ENCODE measurements around the gene MICU2.
A peak's percentile ranks its signal among the peaks of the same experiment; 100 is the strongest.

The MICU2 gene

GRCh38 chr13:21603531-21604448 lies at the start of gene MICU2:
Gene MICU2 (minus strand): TSS chr13:21604170. CDS start chr13:21604148, 22 bp downstream.
- Mint-ChIP-seq H3K4me3 (peak within 1 kb of the TSS; percentile 89), H3K4me1 (peaks cover 23% of the 10 kb centered on the region), H3K27ac (peak within 1 kb of the TSS; percentile 94), H3K36me3 (peaks cover 10% of the 10 kb centered on the region), H3K9me3 (no peaks in the 10 kb centered on the region), H3K27me3 (peaks cover 1% of the 10 kb centered on the region)
- DNase-seq (ENCODE audit: low spot score in 2 of 2): peak; percentile 94
- peak; percentile 88 for ATAC-seq (ENCODE audit: low read depth)

GRCh38 chr13:21641629-21642028 lies 37.7 kb upstream of the MICU2 start:
- DNase-seq (ENCODE audit: low spot score in 2 of 2) (no peak), ATAC-seq (ENCODE audit: low read depth) (no peak)
- Mint-ChIP-seq H3K4me3 (no peak overlapping the region), H3K27ac (no peak overlapping the region), H3K36me3 (peaks cover 1% of the 10 kb centered on the region), H3K9me3 (no peaks in the 10 kb centered on the region), H3K27me3 (peaks cover 7% of the 10 kb centered on the region), H3K4me1 (peaks cover 8% of the 10 kb centered on the region)

- DNase-seq (ENCODE audit: low spot score in 2 of 2): no peak
- Mint-ChIP-seq H3K36me3 (peaks cover 1% of the 10 kb centered on the region), H3K4me1 (peaks cover 8% of the 10 kb centered on the region), H3K27me3 (peaks cover 3% of the 10 kb centered on the region), H3K9me3 (no peaks in the 10 kb centered on the region), H3K27ac (no peak overlapping the region), H3K4me3 (no peak overlapping the region)
- ATAC-seq (ENCODE audit: low read depth): no peak
These were observed 35.6 kb upstream of the MICU2 start for GRCh38 chr13:21639561-21639960.

GRCh38 chr13:21638319-21639282 lies 34.6 kb upstream of the MICU2 start:
- Mint-ChIP-seq H3K4me3 (no peak overlapping the region), H3K36me3 (peaks cover 1% of the 10 kb centered on the region), H3K9me3 (no peaks in the 10 kb centered on the region), H3K4me1 (peaks cover 8% of the 10 kb centered on the region), H3K27ac (no peak overlapping the region), H3K27me3 (peaks cover 3% of the 10 kb centered on the region)
- DNase-seq (ENCODE audit: low spot score in 2 of 2) (peak; percentile 35 to 49), ATAC-seq (ENCODE audit: low read depth) (no peak)

- Mint-ChIP-seq H3K4me3 (peak overlapping the region; percentile 9), H3K27me3 (peaks cover 3% of the 10 kb centered on the region), H3K36me3 (no peaks in the 10 kb centered on the region), H3K4me1 (peaks cover 8% of the 10 kb centered on the region), H3K9me3 (no peaks in the 10 kb centered on the region), H3K27ac (no peak overlapping the region)
- ATAC-seq (ENCODE audit: low read depth): peak; percentile 38
- no peak for DNase-seq (ENCODE audit: low spot score in 2 of 2)
These were observed 33.3 kb upstream of the MICU2 start for GRCh38 chr13:21637296-21637695.

- H3K27ac Mint-ChIP-seq: no peak overlapping the region
- DNase-seq (ENCODE audit: low spot score in 2 of 2): no peak
- no peaks in the 10 kb centered on the region for H3K36me3 Mint-ChIP-seq
- no peak for ATAC-seq (ENCODE audit: low read depth)
- H3K27me3 Mint-ChIP-seq: peaks cover 3% of the 10 kb centered on the region
- no peak overlapping the region for H3K4me3 Mint-ChIP-seq
- peaks cover 3% of the 10 kb centered on the region for H3K9me3 Mint-ChIP-seq
- peaks cover 8% of the 10 kb centered on the region for H3K4me1 Mint-ChIP-seq
These were observed 32.7 kb upstream of the MICU2 start for GRCh38 chr13:21636656-21637055.

- peaks cover 4% of the 10 kb centered on the region for H3K27me3 Mint-ChIP-seq
- no peaks in the 10 kb centered on the region for H3K4me1 Mint-ChIP-seq
- DNase-seq (ENCODE audit: low spot score in 2 of 2) (no peak), ATAC-seq (ENCODE audit: low read depth) (no peak)
- no peak overlapping the region for H3K4me3 Mint-ChIP-seq
- peaks cover 10% of the 10 kb centered on the region for H3K9me3 Mint-ChIP-seq
- peaks cover 2% of the 10 kb centered on the region for H3K36me3 Mint-ChIP-seq
- H3K27ac Mint-ChIP-seq: no peak overlapping the region
These were observed 28.2 kb upstream of the MICU2 start for GRCh38 chr13:21632196-21632595.

- Mint-ChIP-seq H3K9me3 (no peaks in the 10 kb centered on the region), H3K27me3 (peaks cover 10% of the 10 kb centered on the region), H3K4me3 (no peak overlapping the region), H3K36me3 (no peaks in the 10 kb centered on the region), H3K27ac (no peak overlapping the region), H3K4me1 (peaks cover 3% of the 10 kb centered on the region)
- ATAC-seq (ENCODE audit: low read depth) (peak; percentile 59), DNase-seq (ENCODE audit: low spot score in 2 of 2) (no peak)
These were observed 21.4 kb upstream of the MICU2 start for GRCh38 chr13:21625366-21625765.

GRCh38 chr13:21620861-21621260 lies 16.9 kb upstream of the MICU2 start:
- H3K9me3 Mint-ChIP-seq: no peaks in the 10 kb centered on the region
- peaks cover 13% of the 10 kb centered on the region for H3K27me3 Mint-ChIP-seq
- H3K4me1 Mint-ChIP-seq: peaks cover 10% of the 10 kb centered on the region
- no peaks in the 10 kb centered on the region for H3K36me3 Mint-ChIP-seq
- ATAC-seq (ENCODE audit: low read depth) (no peak), DNase-seq (ENCODE audit: low spot score in 2 of 2) (no peak)
- no peak overlapping the region for H3K27ac Mint-ChIP-seq
- no peak overlapping the region for H3K4me3 Mint-ChIP-seq

GRCh38 chr13:21619633-21620220 lies 15.8 kb upstream of the MICU2 start:
- DNase-seq (ENCODE audit: low spot score in 2 of 2): no peak
- Mint-ChIP-seq H3K4me1 (peaks cover 7% of the 10 kb centered on the region), H3K4me3 (no peak overlapping the region), H3K27me3 (peaks cover 13% of the 10 kb centered on the region), H3K27ac (no peak overlapping the region), H3K9me3 (no peaks in the 10 kb centered on the region), H3K36me3 (no peaks in the 10 kb centered on the region)
- no peak for ATAC-seq (ENCODE audit: low read depth)

- H3K27me3 Mint-ChIP-seq: peaks cover 7% of the 10 kb centered on the region
- ATAC-seq (ENCODE audit: low read depth) (no peak), DNase-seq (ENCODE audit: low spot score in 2 of 2) (no peak)
- H3K4me1 Mint-ChIP-seq: peaks cover 7% of the 10 kb centered on the region
- H3K9me3 Mint-ChIP-seq: no peaks in the 10 kb centered on the region
- H3K4me3 Mint-ChIP-seq: no peak overlapping the region
- no peak overlapping the region for H3K27ac Mint-ChIP-seq
- no peaks in the 10 kb centered on the region for H3K36me3 Mint-ChIP-seq
These were observed 12.9 kb upstream of the MICU2 start for GRCh38 chr13:21616880-21617279.

- no peak for DNase-seq (ENCODE audit: low spot score in 2 of 2)
- H3K27ac Mint-ChIP-seq: no peak overlapping the region
- H3K4me1 Mint-ChIP-seq: peaks cover 7% of the 10 kb centered on the region
- H3K36me3 Mint-ChIP-seq: no peaks in the 10 kb centered on the region
- ATAC-seq (ENCODE audit: low read depth): peak; percentile 35
- H3K9me3 Mint-ChIP-seq: no peaks in the 10 kb centered on the region
- no peak overlapping the region for H3K4me3 Mint-ChIP-seq
- peaks cover 4% of the 10 kb centered on the region for H3K27me3 Mint-ChIP-seq
These were observed 12.4 kb upstream of the MICU2 start for GRCh38 chr13:21616205-21616866.

- Mint-ChIP-seq H3K36me3 (no peaks in the 10 kb centered on the region), H3K9me3 (no peaks in the 10 kb centered on the region)
These were observed 11.5 kb upstream of the MICU2 start for GRCh38 chr13:21615427-21615826.

More at GRCh38 chr13:21615427-21615826, 11.5 kb upstream of the MICU2 start:
- H3K27me3 Mint-ChIP-seq: peaks cover 2% of the 10 kb centered on the region
- H3K4me3 Mint-ChIP-seq: no peak overlapping the region
- H3K4me1 Mint-ChIP-seq: peaks cover 7% of the 10 kb centered on the region
- DNase-seq (ENCODE audit: low spot score in 2 of 2): no peak
- no peak for ATAC-seq (ENCODE audit: low read depth)
- H3K27ac Mint-ChIP-seq: no peak overlapping the region
